HG02973 (cell line): ENCODE results near the gene RAB27B.

Experiments
- ATAC-seq: cut with Tn5 transposase; IDR thresholded peaks from one replicate; pipeline ENCODE4 v1.9.1; 2021; ENCODE audit warnings: moderate library complexity; ENCODE audit not compliant: unreplicated experiment

The RAB27B gene

DNA sequence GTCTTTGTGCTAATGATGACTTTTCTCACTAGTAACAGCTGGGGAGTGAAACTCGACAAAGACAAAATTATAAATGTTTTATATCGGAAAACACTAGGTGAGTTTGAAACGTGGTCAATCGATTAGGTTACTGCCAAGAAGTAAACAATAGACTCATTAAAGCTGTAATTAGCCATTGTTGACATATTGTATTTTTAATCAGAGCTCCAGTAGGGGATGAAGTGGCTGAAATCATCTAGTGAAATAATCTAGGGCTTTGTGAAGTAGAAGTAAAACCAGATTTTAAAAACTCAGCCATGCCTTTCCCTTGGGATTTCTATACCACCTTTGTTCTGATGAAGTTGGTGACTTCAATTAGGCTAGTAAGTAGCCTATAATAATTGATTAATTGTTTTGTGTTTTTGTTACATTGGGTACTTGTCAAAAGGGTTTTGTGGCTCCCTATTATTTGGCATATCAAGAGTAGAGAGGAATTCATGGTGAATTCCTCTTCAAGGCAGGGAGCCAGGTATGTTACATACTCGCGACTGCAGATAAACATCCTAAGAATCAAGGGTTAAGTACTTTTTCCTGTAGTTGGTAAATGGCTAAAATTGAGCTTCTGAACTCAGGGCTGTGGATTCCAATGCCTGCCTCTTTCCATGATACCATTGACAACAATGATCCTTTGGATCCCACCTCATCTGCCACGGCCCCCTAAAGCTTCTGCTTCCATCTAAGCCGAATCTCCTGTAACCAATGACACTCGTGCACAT lies 31.6 kb downstream of the RAB27B start:
- no peak for ATAC-seq

- no peak for ATAC-seq
These were observed 32.7 kb downstream of the RAB27B start for GRCh38 chr18:54860941-54861340.

DNA sequence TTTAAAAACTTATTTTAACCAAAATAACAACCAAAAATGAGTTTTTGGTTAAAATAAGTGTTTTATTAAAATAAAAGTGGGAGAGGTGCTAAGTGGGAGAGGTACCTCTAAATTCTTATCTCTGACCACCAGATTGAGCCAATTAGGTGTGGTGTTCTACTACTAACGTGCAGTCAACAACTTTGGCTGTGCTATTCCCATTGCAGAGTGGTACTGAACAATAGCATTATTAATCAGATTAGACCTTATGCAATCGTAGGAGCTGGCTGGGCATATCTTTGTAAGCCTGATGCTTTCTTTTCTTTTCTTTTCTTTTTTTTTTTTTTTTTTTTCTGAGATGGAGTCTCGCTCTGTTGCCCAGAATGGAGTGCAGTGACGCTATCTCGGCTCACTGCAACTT lies 38.9 kb downstream of the RAB27B start:
- ATAC-seq: no peak

GRCh38 chr18:54871231-54871630 lies 43.0 kb downstream of the RAB27B start:
- no peak for ATAC-seq

- ATAC-seq: no peak
These were observed 44.4 kb downstream of the RAB27B start for GRCh38 chr18:54872681-54873080.

- no peak for ATAC-seq
These were observed 45.6 kb downstream of the RAB27B start for GRCh38 chr18:54873884-54874255.

GRCh38 chr18:54875063-54875462 lies 46.8 kb downstream of the RAB27B start:
- no peak for ATAC-seq

GRCh38 chr18:54877076-54877475 lies 48.8 kb downstream of the RAB27B start:
- no peak for ATAC-seq

- ATAC-seq: no peak
These were observed 49.9 kb downstream of the RAB27B start for GRCh38 chr18:54878159-54878622.

DNA sequence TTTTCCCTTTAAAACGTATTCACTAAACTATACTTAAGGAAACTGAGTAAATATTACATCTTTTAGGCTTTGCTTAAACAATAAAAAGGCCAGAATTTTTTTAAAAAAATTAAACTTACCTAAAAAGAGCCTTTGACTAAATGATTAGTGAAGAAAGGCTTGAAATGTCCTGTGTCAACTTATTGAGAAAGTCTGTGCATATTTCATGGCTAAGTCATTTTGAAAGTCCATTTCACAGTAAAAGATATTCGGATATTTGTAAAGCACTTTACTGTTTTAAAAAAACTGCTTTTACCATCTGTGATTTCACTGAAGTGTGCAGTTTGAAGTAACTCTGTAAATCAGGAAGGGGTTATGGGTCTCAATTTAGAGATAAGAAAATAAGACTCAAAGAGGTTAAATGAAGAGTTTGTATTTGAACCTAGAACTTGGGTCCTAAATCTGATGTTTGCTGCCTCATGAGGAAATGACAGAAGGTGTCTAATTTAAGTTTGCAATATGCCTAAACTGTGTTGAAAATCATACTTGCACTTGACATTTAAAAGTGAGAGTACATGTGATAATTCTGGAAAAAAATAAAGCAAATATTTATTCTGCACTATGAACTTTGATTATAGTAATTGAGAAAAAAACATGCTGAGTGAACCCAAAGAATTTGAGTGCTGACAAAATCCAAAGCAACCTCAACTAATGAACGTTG lies 50.5 kb downstream of the RAB27B start:
- ATAC-seq: no peak

- no peak for ATAC-seq
These were observed 51.4 kb downstream of the RAB27B start for GRCh38 chr18:54879691-54880090.

GRCh38 chr18:54880395-54881105 lies 52.3 kb downstream of the RAB27B start:
- no peak for ATAC-seq

GRCh38 chr18:54881229-54881768 lies 53.0 kb downstream of the RAB27B start:
- no peak for ATAC-seq

GRCh38 chr18:54882318-54882717 lies 54.0 kb downstream of the RAB27B start:
- no peak for ATAC-seq

DNA sequence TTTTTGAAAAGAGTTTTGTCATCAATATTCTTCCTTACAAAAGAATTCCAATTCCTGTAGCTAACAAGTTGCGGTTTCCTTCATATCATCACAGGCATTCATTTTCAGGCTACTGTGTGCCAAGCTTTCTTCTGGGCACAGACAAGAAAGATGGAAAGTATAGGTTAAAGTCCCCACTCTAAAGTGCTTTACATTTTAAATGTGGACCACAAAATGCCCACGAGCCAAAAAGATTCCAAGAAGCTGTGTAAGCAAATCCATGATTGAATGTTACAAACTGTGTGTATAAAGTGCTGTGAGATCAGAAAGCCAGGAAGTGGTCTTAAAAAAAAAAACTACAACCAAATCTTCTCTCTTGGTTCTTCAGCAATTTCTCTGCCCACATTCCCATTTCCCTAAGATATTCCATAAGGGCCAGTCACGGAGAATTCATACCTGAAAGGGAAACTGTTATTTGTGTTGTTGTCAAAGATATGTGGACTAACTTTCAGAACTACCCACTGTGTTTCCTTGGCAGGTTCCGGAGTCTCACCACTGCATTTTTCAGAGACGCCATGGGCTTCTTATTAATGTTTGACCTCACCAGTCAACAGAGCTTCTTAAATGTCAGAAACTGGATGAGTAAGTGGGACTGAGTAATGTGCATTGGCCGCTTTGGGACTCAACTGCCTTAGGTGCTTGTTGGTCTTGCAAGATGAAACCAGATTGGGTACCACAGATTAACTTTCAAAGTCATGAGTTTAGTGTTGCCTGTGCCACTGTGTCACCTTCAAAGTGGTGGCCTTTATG lies 55.7 kb downstream of the RAB27B start:
- ATAC-seq: no peak

- no peak for ATAC-seq
These were observed 60.1 kb downstream of the RAB27B start for GRCh38 chr18:54888378-54888777.

DNA sequence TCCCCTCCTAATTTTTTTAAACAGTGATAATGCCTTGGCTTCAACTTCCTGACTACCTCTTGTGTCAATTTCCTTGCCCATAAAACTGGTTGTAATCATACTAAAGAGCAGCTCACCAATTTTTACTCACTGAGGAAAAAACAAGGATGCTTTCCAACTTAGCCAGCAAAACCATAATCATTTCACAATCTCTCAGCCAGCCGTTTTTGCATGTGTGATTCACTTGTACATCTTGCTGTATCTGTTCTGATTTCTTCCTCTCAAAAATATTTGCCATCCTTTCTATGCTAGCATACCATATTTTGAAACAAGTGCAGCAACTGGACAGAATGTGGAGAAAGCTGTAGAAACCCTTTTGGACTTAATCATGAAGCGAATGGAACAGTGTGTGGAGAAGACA lies 60.7 kb downstream of the RAB27B start:
- no peak for ATAC-seq

DNA sequence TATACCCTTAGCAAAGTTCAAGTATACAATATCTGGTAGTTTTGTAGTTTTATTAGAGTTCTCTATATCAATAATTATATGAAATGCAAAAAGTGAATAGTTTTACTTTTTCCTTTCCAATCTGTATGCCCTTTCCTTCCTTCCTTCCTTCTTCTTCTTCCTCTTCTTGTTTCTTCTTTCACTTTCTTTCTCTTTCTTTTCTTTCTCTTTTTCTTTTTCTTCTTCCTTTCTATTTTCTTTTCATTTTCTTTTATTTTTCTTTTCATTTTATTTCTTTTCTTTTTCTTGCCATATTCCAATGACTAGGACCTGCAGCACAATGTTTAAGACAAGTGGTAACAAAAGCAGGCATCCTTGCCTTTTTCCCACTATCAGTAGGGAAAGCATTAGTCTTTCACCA lies 71.2 kb downstream of the RAB27B start:
- ATAC-seq: no peak

DNA sequence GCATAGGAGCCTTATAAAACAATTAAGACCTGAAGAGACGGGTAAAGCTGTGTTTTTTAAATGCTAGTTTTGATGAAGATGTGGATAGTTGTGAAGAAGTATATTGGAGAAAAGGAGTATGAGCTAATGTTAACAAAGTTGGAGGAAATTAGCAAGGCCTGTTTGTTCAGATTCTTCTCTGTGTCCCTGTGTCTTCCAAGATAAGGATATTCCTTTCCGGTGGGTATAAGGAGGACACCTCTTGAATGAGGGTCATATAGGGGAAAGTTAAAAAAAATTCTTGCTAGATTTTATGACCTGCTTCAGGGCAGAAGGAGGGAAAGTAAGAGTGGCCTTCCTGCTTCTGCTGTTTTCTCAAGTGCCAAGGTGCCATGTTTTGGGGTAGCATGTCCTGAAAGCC lies 72.0 kb downstream of the RAB27B start:
- ATAC-seq: no peak

GRCh38 chr18:54904581-54904980 lies 76.3 kb downstream of the RAB27B start:
- ATAC-seq: no peak

- no peak for ATAC-seq
These were observed 77.4 kb downstream of the RAB27B start for GRCh38 chr18:54905629-54906028.
